ENCODE measurements around the gene ATP10A. TPM values are rescaled to one million over a fixed set of nuclear protein-coding genes. Genes with fewer than 3 reads are reported as not detected.

ATP10A gene
- total RNA-seq, 1 experiment from 2014 or later = 3.9 TPM

DNA sequence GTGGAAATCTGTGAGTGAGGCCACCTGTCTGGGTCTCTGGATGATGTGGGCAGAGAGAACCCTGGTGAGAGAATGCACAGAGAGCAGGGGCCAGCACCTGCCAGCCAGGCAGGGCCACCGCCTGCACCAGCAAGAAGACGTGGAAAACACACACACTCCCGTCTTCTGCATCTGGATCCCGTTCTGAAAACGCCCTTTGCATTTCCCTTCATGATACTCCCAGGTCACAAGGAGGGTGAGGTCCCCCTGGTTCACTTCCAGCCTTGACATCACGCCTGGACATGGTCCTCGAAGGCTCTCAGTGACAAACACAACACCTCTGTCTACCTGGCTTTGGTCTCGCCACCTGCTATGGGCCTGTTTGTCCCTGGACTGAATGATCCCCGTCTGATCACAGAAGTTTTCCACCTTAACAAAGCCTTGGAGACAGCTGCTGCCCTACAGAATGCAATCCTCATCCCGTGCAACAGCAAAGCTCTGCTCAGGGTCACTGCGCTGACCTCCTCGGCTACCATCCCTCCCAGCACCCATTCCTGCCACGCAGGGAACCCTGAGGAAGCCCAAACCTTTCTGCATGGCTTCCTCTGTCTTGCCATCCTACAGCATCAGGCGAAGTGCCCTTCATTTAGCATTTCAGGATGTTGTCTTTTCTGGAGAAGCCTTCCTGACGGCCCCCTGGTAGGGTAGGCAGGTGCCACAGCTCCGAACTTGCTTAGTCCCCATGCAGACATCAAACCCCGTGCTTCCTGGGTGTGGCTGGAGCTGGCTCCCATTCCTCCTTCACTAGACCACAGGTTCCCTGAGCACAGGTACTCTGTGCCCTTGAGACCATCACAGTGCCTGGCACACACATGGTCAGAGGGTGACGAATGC lies 122.5 kb downstream of the ATP10A start:
- Histone ChIP-seq H4K8ac (replicated peaks; ENCODE audit: insufficient read length, low read depth, low read length) (no peak overlapping the region), H3K79me1 (ENCODE audit: insufficient read depth, low read depth, low read length, poor library complexity, severe bottlenecking) (no peaks in the 10 kb centered on the region), H3K14ac (ENCODE audit: insufficient read depth, low read length) (no peak overlapping the region), H3K27me3 (ENCODE audit: insufficient read depth, low read length) (no peaks in the 10 kb centered on the region), H4K91ac (ENCODE audit: insufficient read length, low read depth, low read length) (no peak overlapping the region), H2BK12ac (ENCODE audit: insufficient read length, low read depth, low read length) (no peak overlapping the region), H2BK120ac (ENCODE audit: low read depth, low read length, poor library complexity, severe bottlenecking) (no peak overlapping the region), H2BK5ac (ENCODE audit: insufficient read length, low read length) (no peak overlapping the region), H2AK5ac (ENCODE audit: insufficient read length, low read length) (no peak overlapping the region), H3K4me1 (ENCODE audit: insufficient read depth, low read length) (no peaks in the 10 kb centered on the region), H3K27ac (ENCODE audit: insufficient read length, low read depth, low read length) (no peak overlapping the region), H3K23me2 (ENCODE audit: insufficient read length, low read depth, low read length, poor library complexity, severe bottlenecking) (no peaks in the 10 kb centered on the region), H2BK15ac (ENCODE audit: low read depth, low read length) (no peak overlapping the region), H3T11ph (ENCODE audit: low read length) (no peak overlapping the region), H2AFZ (ENCODE audit: low read length) (no peak overlapping the region), H4K20me1 (ENCODE audit: control insufficient read depth, insufficient read depth, insufficient read length) (no peaks in the 10 kb centered on the region), H3K4me2 (ENCODE audit: insufficient read depth, insufficient read length, low read length) (no peak overlapping the region), H3K56ac (ENCODE audit: insufficient read length, low read depth, low read length) (no peak overlapping the region), H4K5ac (ENCODE audit: insufficient read length, low read depth, low read length) (no peak overlapping the region), H3K9ac (ENCODE audit: extremely low read depth, insufficient read length, low read length) (no peak overlapping the region), H3K23ac (ENCODE audit: insufficient read length, low read depth, low read length) (no peak overlapping the region), H3K79me2 (ENCODE audit: insufficient read depth, low read length) (no peaks in the 10 kb centered on the region), H3K9me3 (ENCODE audit: control insufficient read depth, low read depth, low read length) (no peaks in the 10 kb centered on the region), H3K18ac (ENCODE audit: insufficient read length, low read depth, low read length) (no peak overlapping the region), H2BK20ac (ENCODE audit: low read depth, low read length, poor library complexity, severe bottlenecking) (no peak overlapping the region), H3K4ac (ENCODE audit: low read depth, low read length) (no peak overlapping the region)
- no peaks in the 10 kb centered on the region for H3K36me3 Mint-ChIP-seq (ENCODE audit: insufficient read depth in 1 of 3, low read depth in 3 of 3)
- peaks cover 1% of the 10 kb centered on the region; the same call in 1 of the 2 replicates for H3K27me3 Mint-ChIP-seq (ENCODE audit: low read depth)
- no peak overlapping the region for H3K4me3 Mint-ChIP-seq
- DNase-seq = no peak
- no CpG with 5 or more reads among the region's 18 CpGs for WGBS (ENCODE audit: extremely low coverage, insufficient read length, low lambda C conversion rate)
- H3K9me3 Mint-ChIP-seq = no peaks in the 10 kb centered on the region
- TF ChIP-seq CTCF (conservative IDR thresholded peaks at IDR 0.05) = no peak
- H3K4me1 Mint-ChIP-seq = peaks cover 2 to 7% of the 10 kb centered on the region in 2 experiments; a peak in 2 of 4 replicates
- 0 out of 7 replicates have a peak overlapping the region, but pooled peaks of 1 of the 3 experiments have one; percentile 12 for H3K27ac Mint-ChIP-seq
